HepG2 (cell line): Measurements from ENCODE around the gene HMBS. TPM values are rescaled to one million over a fixed set of nuclear protein-coding genes. Genes with fewer than 3 reads are reported as not detected.

Source experiments
- ATAC-seq: fragments of 200-7000 bp; cut with Tn5 transposase; 3 replicates; pipeline ENCODE4 v1.9.1; 2020; ENCODE audit warnings: mild to moderate bottlenecking, moderate library complexity
- BruUV-seq: library from RNA; stranded (reverse); fragments of 400-500 nt; replicated peaks from 2 replicates; lab custom pipeline; 2021; lab: Mats Ljungman, UMichigan
- CTCF ChIA-PET: fragments of 300-600 bp; formaldehyde crosslinking; extraction: SDS; loops from one replicate; lab custom pipeline; 2021; ENCODE audit warnings: low total read pairs, inconsistent platforms, low intra/inter-chr PET ratio; lab: Yijun Ruan, JAX
- POLR2A ChIA-PET: fragments of 350-600 bp; sonication (Branson Sonifier 250); formaldehyde crosslinking; loops from one replicate; lab custom pipeline; 2020; ENCODE audit warnings: antibody characterized with exemption, inconsistent platforms; lab: Yijun Ruan, JAX
- DNase-seq: peaks from one replicate; pipeline ENCODE4 v3.0.0-alpha.2; 2015; ENCODE audit warnings: low spot score
- FAIRE-seq: peaks from 3 replicates; lab custom pipeline; 2011; peaks lifted over from hg19 to GRCh38; lab: Jason Lieb, UNC
- H2AFZ ChIP-seq: one replicate; pipeline ENCODE4 v1.6.1; 2011; ENCODE audit warnings: low read length, inconsistent platforms
- H3K27ac ChIP-seq: fragments of 300-600 bp; 3 replicates; pipeline ENCODE4 v1.8.0; 2011; ENCODE audit warnings: mixed run types, mild to moderate bottlenecking, mixed read lengths, low read length, inconsistent platforms; ENCODE audit not compliant: insufficient read depth; ENCODE audit errors: extremely low read length
- H3K27me3 ChIP-seq, 2 experiments: fragments of 200-600 bp in 1 of 2; 2 replicates in 1 of 2; 3 replicates in 1 of 2; pipeline versions ENCODE4 v1.6.0 to v1.8.0; 2011; ENCODE audit warnings: low read length in 2 of 2, mild to moderate bottlenecking in 2 of 2, moderate library complexity in 2 of 2, inconsistent platforms in 1 of 2; ENCODE audit not compliant: insufficient read depth in 2 of 2, control insufficient read depth in 1 of 2
- H3K36me3 ChIP-seq, 2 experiments: fragments of 200-600 bp in 1 of 2; replicated peaks in 1 of 2; 2 replicates in 1 of 2; 3 replicates in 1 of 2; pipeline versions ENCODE4 v1.5.1 to v1.8.0; 2011; ENCODE audit warnings: low read length in 2 of 2, inconsistent platforms in 1 of 2; ENCODE audit not compliant: insufficient read depth in 2 of 2, control insufficient read depth in 1 of 2
- H3K4me1 ChIP-seq: 2 replicates; pipeline ENCODE4 v1.5.1; 2012; ENCODE audit warnings: low read length, inconsistent platforms; ENCODE audit not compliant: insufficient read depth
- H3K4me2 ChIP-seq: 2 replicates; pipeline ENCODE4 v1.6.0; 2011; ENCODE audit warnings: low read depth, low read length, inconsistent platforms
- H3K4me3 ChIP-seq, 3 experiments: fragments of 200-600 bp in 1 of 3; sonication (generic), shearing (Covaris generic) in 1 of 3; replicated peaks in 1 of 3; 2 replicates each; pipeline ENCODE4 v1.5.1; 2011 to 2016; ENCODE audit warnings: low read length in 3 of 3, inconsistent platforms in 2 of 3, low read depth in 2 of 3, mild to moderate bottlenecking in 2 of 3, control low read depth in 1 of 3, mixed read lengths in 1 of 3; ENCODE audit not compliant: insufficient read depth in 1 of 3
- H3K79me2 ChIP-seq: one replicate; pipeline ENCODE4 v1.6.1; 2011; ENCODE audit warnings: low read length, inconsistent platforms; ENCODE audit not compliant: insufficient read depth
- H3K9ac ChIP-seq: 2 replicates; pipeline ENCODE4 v1.6.0; 2011; ENCODE audit warnings: mild to moderate bottlenecking, low read depth, low read length, inconsistent platforms; ENCODE audit not compliant: insufficient read depth
- H3K9me3 ChIP-seq: 2 replicates; pipeline ENCODE4 v1.5.1; 2012; ENCODE audit warnings: mild to moderate bottlenecking, low read length
- H4K20me1 ChIP-seq: 2 replicates; pipeline ENCODE4 v1.6.0; 2011; ENCODE audit warnings: inconsistent platforms, mild to moderate bottlenecking, low read length, moderate library complexity; ENCODE audit not compliant: insufficient read depth
- CTCF ChIP-seq: sonication (generic); formaldehyde crosslinking; IDR thresholded peaks from 2 replicates; pipeline ENCODE4 v1.5.0; 2020; ENCODE audit warnings: mild to moderate bottlenecking, missing genetic modification reagents, moderate library complexity
- ELF3 ChIP-seq: IDR thresholded peaks from 2 replicates; pipeline ENCODE4 v1.6.1; 2016; ENCODE audit warnings: missing genetic modification reagents, missing compliant biosample characterization
- PHF8 ChIP-seq: sonication (generic); formaldehyde crosslinking; IDR thresholded peaks from 2 replicates; pipeline ENCODE4 v1.5.0; 2020; ENCODE audit warnings: missing genetic modification reagents
- STAG1 ChIP-seq: sonication (generic); formaldehyde crosslinking; IDR thresholded peaks from 2 replicates; pipeline ENCODE4 v1.4.0; 2020; ENCODE audit warnings: missing genetic modification reagents
- TARDBP ChIP-seq: sonication (generic); formaldehyde crosslinking; IDR thresholded peaks from 2 replicates; pipeline ENCODE4 v1.8.0; 2022; ENCODE audit warnings: mild to moderate bottlenecking, missing genetic modification reagents
- ZNF143 ChIP-seq: sonication (generic); formaldehyde crosslinking; IDR thresholded peaks from 2 replicates; pipeline ENCODE4 v1.4.0; 2020; ENCODE audit warnings: missing genetic modification reagents
- ZSCAN25 ChIP-seq: sonication (generic); formaldehyde crosslinking; IDR thresholded peaks from 2 replicates; pipeline ENCODE4 v1.8.0; 2022; ENCODE audit warnings: mild to moderate bottlenecking, missing genetic modification reagents
- WGBS: methylation state at CpG from one replicate; pipeline ENCODE4 v1.1.6; 2017; ENCODE audit warnings: low lambda C conversion rate; 5-methylcytosine and 5-hydroxymethylcytosine counted together
- in situ Hi-C: cut with HindIII; loops from 2 replicates; pipeline ENCODE4 v1.10.0; 2017; ENCODE audit warnings: low pct_unique_long_range_greater_than_20kb; ENCODE audit not compliant: extremely low pct_ligation_motif_present
- intact Hi-C: fragments of 100-400 bp; cut with micrococcal nuclease; formaldehyde crosslinking; loops from one replicate; pipeline ENCODE4 v1.10.0; 2022; ENCODE audit not compliant: unreplicated experiment
- polyA plus RNA-seq, 8 experiments: library from polyadenylated mRNA; depleted of rRNA in 3 of 8; stranded (reverse) in 7 of 8; unstranded in 1 of 8; fragments of >200 nt; fragmentation: Illumina TruSeq in 4 of 8; extraction: Trizol in 4 of 8; gene quantifications; 2 replicates each; pipeline versions ENCODE4 v1.2.1 to v1.2.3, GENCODE V29; 2011 to 2016; ENCODE audit warnings: low read depth in 4 of 8, missing spikeins in 1 of 8, mixed read lengths in 1 of 8; ENCODE audit not compliant: insufficient read depth in 1 of 8
- total RNA-seq, 5 experiments: library from RNA; depleted of rRNA; stranded (reverse); fragments of >200 nt; fragmentation: Illumina TruSeq; extraction: Trizol; gene quantifications; 2 replicates each; pipeline ENCODE4 v1.2.3, GENCODE V29; 2016; ENCODE audit warnings: low read depth in 1 of 5
- TF ChIP-seq, protein P1 (sequence below): sonication (generic); formaldehyde crosslinking; IDR thresholded peaks from 2 replicates; pipeline ENCODE4 v1.4.0; 2020; ENCODE audit warnings: missing genetic modification reagents, borderline replicate concordance

The HMBS gene
- total and polyA plus RNA-seq, 2 of the 13 experiments (the other 11 are each of a cell fraction or from before 2014, with no cell fraction given) = 9.4 to 46.9 TPM

DNA sequence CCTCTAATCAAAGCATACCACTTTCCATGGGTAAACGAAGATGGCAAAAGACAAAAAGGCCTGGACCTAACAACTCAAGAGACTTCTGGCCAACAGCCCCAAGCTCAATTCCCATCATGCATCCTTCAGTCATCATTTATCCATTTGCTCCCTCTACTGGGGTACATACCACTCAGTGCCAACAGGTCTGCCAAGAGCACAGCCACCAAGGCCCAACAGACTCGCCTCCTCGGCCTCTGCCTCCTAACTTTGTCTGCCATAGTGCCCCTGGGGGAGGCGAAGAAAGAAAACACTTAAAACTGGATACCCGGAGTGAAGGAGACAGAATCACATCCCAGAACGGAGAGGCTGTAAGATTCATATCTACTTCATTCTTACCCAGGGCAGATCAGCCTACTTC is 28.8 kb upstream of the HMBS start:
- Histone ChIP-seq H2AFZ (no peak overlapping the region), H3K4me2 (peak overlapping the region; percentile 88), H3K27me3 (no peaks in the 10 kb centered on the region), H3K36me3 (peaks cover 30 to 45% of the 10 kb centered on the region in 2 experiments), H3K4me3 (peak overlapping the region; percentile 75 to 87 (median 82)), H3K4me1 (peaks cover 23% of the 10 kb centered on the region), H4K20me1 (no peaks in the 10 kb centered on the region), H3K79me2 (peaks cover 25% of the 10 kb centered on the region), H3K9ac (peak overlapping the region; percentile 99), H3K27ac (peak overlapping the region; percentile 88), H3K9me3 (no peaks in the 10 kb centered on the region)
- DNase-seq (peak; percentile 48), FAIRE-seq (peak; percentile 15), ATAC-seq (0 out of 3 replicates have a peak, but pooled peaks have one; percentile 8)
- ChIA-PET POLR2A (interaction anchor here (0.8 to 2.5 kb wide), 14 partner anchors 9 to 65 kb away, joined by 3 to 14 read pairs (median 4); partner anchors contain the start of genes CENATAC, DPAGT1, HINFP and RPS25), CTCF (interaction anchor here (0.7 kb wide), 1 partner anchor 366 kb away, joined by 3 read pairs; no protein-coding TSS in a partner anchor)
- 39% methylated on average over 6 of the region's 6 CpGs for WGBS
- intact Hi-C loops (loop anchor here (2.0 kb wide), 1 partner anchor 39 kb away; a partner anchor contains a TSS), in situ Hi-C loops (no loop called here)
- BruUV-seq = no TSS peak
- TF ChIP-seq ZSCAN25 (CRISPR knock-in tag) (no peak), ELF3 (CRISPR knock-in tag) (no peak), CTCF (peak; percentile 58), TARDBP (CRISPR knock-in tag) (no peak), PHF8 (CRISPR knock-in tag) (0 out of 2 replicates have a peak, but pooled peaks have one; percentile 4), STAG1 (CRISPR knock-in tag) (peak; percentile 46), ZNF143 (CRISPR knock-in tag) (peak; percentile 67)
- TF ChIP-seq, protein P1, sequence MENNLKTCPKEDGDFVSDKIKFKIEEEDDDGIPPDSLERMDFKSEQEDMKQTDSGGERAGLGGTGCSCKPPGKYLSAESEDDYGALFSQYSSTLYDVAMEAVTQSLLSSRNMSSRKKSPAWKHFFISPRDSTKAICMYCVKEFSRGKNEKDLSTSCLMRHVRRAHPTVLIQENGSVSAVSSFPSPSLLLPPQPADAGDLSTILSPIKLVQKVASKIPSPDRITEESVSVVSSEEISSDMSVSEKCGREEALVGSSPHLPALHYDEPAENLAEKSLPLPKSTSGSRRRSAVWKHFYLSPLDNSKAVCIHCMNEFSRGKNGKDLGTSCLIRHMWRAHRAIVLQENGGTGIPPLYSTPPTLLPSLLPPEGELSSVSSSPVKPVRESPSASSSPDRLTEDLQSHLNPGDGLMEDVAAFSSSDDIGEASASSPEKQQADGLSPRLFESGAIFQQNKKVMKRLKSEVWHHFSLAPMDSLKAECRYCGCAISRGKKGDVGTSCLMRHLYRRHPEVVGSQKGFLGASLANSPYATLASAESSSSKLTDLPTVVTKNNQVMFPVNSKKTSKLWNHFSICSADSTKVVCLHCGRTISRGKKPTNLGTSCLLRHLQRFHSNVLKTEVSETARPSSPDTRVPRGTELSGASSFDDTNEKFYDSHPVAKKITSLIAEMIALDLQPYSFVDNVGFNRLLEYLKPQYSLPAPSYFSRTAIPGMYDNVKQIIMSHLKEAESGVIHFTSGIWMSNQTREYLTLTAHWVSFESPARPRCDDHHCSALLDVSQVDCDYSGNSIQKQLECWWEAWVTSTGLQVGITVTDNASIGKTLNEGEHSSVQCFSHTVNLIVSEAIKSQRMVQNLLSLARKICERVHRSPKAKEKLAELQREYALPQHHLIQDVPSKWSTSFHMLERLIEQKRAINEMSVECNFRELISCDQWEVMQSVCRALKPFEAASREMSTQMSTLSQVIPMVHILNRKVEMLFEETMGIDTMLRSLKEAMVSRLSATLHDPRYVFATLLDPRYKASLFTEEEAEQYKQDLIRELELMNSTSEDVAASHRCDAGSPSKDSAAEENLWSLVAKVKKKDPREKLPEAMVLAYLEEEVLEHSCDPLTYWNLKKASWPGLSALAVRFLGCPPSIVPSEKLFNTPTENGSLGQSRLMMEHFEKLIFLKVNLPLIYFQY (CRISPR knock-in tag) = 0 out of 2 replicates have a peak, but pooled peaks have one; percentile 7
